Measurements from ENCODE around the gene MILR1.

GRCh38 chr17:64494121-64494520, 45.2 kb downstream of the MILR1 start:
- no peak for TF ChIP-seq EZH2 (IDR thresholded peaks at IDR 0.05; ENCODE audit: low read length, unreplicated experiment)
- TF ChIP-seq, protein P1, sequence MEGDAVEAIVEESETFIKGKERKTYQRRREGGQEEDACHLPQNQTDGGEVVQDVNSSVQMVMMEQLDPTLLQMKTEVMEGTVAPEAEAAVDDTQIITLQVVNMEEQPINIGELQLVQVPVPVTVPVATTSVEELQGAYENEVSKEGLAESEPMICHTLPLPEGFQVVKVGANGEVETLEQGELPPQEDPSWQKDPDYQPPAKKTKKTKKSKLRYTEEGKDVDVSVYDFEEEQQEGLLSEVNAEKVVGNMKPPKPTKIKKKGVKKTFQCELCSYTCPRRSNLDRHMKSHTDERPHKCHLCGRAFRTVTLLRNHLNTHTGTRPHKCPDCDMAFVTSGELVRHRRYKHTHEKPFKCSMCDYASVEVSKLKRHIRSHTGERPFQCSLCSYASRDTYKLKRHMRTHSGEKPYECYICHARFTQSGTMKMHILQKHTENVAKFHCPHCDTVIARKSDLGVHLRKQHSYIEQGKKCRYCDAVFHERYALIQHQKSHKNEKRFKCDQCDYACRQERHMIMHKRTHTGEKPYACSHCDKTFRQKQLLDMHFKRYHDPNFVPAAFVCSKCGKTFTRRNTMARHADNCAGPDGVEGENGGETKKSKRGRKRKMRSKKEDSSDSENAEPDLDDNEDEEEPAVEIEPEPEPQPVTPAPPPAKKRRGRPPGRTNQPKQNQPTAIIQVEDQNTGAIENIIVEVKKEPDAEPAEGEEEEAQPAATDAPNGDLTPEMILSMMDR (conservative IDR thresholded peaks at IDR 0.05; ENCODE audit: low read depth, low read length) = no peak
- no peak for TF ChIP-seq EZH2phosphoT487 (IDR thresholded peaks at IDR 0.05; ENCODE audit: borderline replicate concordance, low read length)
